H1 (cell line): ENCODE results near the gene GSDME. TPM values are rescaled to one million over a fixed set of nuclear protein-coding genes. Genes with fewer than 3 reads are reported as not detected.

ENCODE experiments used
- RXRA ChIP-seq: IDR thresholded peaks from 2 replicates; pipeline ENCODE4 v1.6.1; 2011; ENCODE audit warnings: low read depth, mild to moderate bottlenecking, low read length, moderate library complexity; ENCODE audit not compliant: insufficient read depth
- polyA plus RNA-seq, 7 experiments: library from polyadenylated mRNA; depleted of rRNA in 3 of 7; stranded (reverse) in 5 of 7; unstranded in 2 of 7; fragments of >200 nt in 5 of 7; fragments of 200-250 nt in 2 of 7; gene quantifications; 1 replicate in 5 of 7; 2 replicates in 1 of 7; 4 replicates in 1 of 7; pipeline versions ENCODE4 v1.2.1 to v1.2.3, GENCODE V29; 2011 to 2013; ENCODE audit warnings: missing spikeins in 2 of 7, mixed read lengths in 2 of 7
- total RNA-seq: library from RNA; stranded (reverse); fragmentation: NEBNext Ultra II Directional; extraction: Animal tissue kit (Norgen Biotek cat#: 25700); gene quantifications from 2 replicates; pipeline ENCODE4 v1.2.1, GENCODE V29; 2021

The GSDME gene
- total and polyA plus RNA-seq, 2 of the 8 experiments (the other 6 are each of a cell fraction or from before 2014, with no cell fraction given): 5.4 to 7.6 TPM

GRCh38 chr7:24762771-24763170, 5.5 kb upstream of the GSDME start (continued):
- no peak for TF ChIP-seq RXRA
